Measurements from ENCODE around the gene DNAJC17.

The DNAJC17 gene

GRCh38 chr15:40831861-40832260 is 24.6 kb upstream of the DNAJC17 start:
- no peak for DNase-seq (ENCODE audit: extremely low read depth in 1 of 2, low read depth in 1 of 2)

- no peak for DNase-seq (ENCODE audit: extremely low read depth in 1 of 2, low read depth in 1 of 2)
These were observed 23.6 kb upstream of the DNAJC17 start for GRCh38 chr15:40830884-40831283.

- DNase-seq (ENCODE audit: extremely low read depth in 1 of 2, low read depth in 1 of 2): no peak
These were observed 21.8 kb upstream of the DNAJC17 start for GRCh38 chr15:40829115-40829514.

GRCh38 chr15:40828447-40829036 is 21.3 kb upstream of the DNAJC17 start, which contains the start of gene PPP1R14D:
PPP1R14D (minus strand) TSS chr15:40828708; CDS start chr15:40828641, 67 bp downstream.
- DNase-seq (ENCODE audit: extremely low read depth in 1 of 2, low read depth in 1 of 2): no peak

- no peak for DNase-seq (ENCODE audit: extremely low read depth in 1 of 2, low read depth in 1 of 2)
These were observed 19.3 kb upstream of the DNAJC17 start for GRCh38 chr15:40826423-40827075.

GRCh38 chr15:40825661-40826422 is 18.6 kb upstream of the DNAJC17 start:
- no peak for DNase-seq (ENCODE audit: extremely low read depth in 1 of 2, low read depth in 1 of 2)

- DNase-seq (ENCODE audit: extremely low read depth in 1 of 2, low read depth in 1 of 2): no peak
These were observed 16.5 kb upstream of the DNAJC17 start for GRCh38 chr15:40823572-40824343.

- no peak for DNase-seq (ENCODE audit: extremely low read depth in 1 of 2, low read depth in 1 of 2)
These were observed 13.9 kb upstream of the DNAJC17 start for GRCh38 chr15:40821195-40821594.

- DNase-seq (ENCODE audit: extremely low read depth in 1 of 2, low read depth in 1 of 2): no peak
These were observed 11.8 kb upstream of the DNAJC17 start for GRCh38 chr15:40819048-40819447.

GRCh38 chr15:40815042-40815698 is 7.9 kb upstream of the DNAJC17 start:
- DNase-seq (ENCODE audit: extremely low read depth in 1 of 2, low read depth in 1 of 2): no peak

GRCh38 chr15:40812721-40813425 is 5.6 kb upstream of the DNAJC17 start:
- DNase-seq (ENCODE audit: extremely low read depth in 1 of 2, low read depth in 1 of 2): no peak

- no peak for DNase-seq (ENCODE audit: extremely low read depth in 1 of 2, low read depth in 1 of 2)
These were observed 1.7 kb upstream of the DNAJC17 start for GRCh38 chr15:40808861-40809450.

GRCh38 chr15:40807888-40808461 is 702 bp upstream of the DNAJC17 start:
- no peak for DNase-seq (ENCODE audit: extremely low read depth in 1 of 2, low read depth in 1 of 2)

GRCh38 chr15:40806672-40807027 is 623 bp downstream of the DNAJC17 start:
- no peak for DNase-seq (ENCODE audit: extremely low read depth in 1 of 2, low read depth in 1 of 2)

GRCh38 chr15:40803688-40804087 is 3.6 kb downstream of the DNAJC17 start:
- no peak for DNase-seq (ENCODE audit: extremely low read depth in 1 of 2, low read depth in 1 of 2)

- no peak for DNase-seq (ENCODE audit: extremely low read depth in 1 of 2, low read depth in 1 of 2)
These were observed 4.2 kb downstream of the DNAJC17 start for GRCh38 chr15:40803076-40803475.

- DNase-seq (ENCODE audit: extremely low read depth in 1 of 2, low read depth in 1 of 2): no peak
These were observed 7.8 kb downstream of the DNAJC17 start for GRCh38 chr15:40799523-40799922.

- no peak for DNase-seq (ENCODE audit: extremely low read depth in 1 of 2, low read depth in 1 of 2)
These were observed 10.8 kb downstream of the DNAJC17 start for GRCh38 chr15:40796512-40796911.

- no peak for DNase-seq (ENCODE audit: extremely low read depth in 1 of 2, low read depth in 1 of 2)
These were observed 11.2 kb downstream of the DNAJC17 start for GRCh38 chr15:40796041-40796440.
